OCI-M2 (cell line): ENCODE results near the gene IL22.
"Not testable (repeated sequence)": the region's sequence is repeated elsewhere in the genome, so short reads cannot be mapped to it uniquely, and the experiment has no call there.

Experiments used
- DNase-seq: peaks from one replicate; lab custom pipeline; 2025; ENCODE audit not compliant: unreplicated experiment; lab: John Stamatoyannopoulos, UW

The IL22 gene

DNA sequence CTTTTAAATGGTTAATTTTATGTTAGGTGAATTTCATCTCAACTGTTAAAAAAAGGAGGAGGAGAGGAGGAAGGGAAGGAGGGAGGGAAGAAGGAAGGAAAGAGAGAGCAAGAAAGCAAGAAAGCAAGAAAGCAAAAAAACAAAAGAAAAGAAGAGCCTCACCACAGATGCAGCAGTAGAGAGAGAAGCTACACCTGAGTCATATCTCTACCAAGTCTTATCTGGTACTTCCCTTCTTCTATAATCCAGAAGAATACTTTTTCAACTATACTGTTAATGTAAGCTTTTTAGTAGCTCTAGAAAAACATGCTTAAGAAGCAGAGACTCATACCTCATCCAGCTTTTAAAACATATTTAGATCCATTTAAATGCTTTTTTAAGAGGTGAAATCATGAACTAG is 22.2 kb downstream of the IL22 start:
- no peak for DNase-seq

DNA sequence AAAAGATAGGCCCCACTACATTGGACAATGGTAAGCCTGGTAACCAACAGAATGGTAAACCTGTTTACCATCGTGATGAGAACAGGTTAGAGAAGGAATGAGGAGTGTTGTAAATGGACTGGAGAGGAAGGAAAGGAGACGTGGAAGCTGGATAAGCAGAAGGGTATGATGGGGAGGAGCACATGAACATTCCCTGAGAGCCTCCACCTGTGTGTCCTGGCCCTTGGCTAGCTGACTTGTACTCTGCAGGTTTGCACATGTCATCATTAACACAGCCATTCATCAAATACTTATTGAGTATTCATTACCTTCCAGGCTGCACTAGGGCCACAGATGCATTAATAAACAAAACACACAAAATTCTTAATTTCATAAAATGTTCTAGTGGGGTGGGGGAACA is 23.4 kb downstream of the IL22 start:
- no peak for DNase-seq

DNA sequence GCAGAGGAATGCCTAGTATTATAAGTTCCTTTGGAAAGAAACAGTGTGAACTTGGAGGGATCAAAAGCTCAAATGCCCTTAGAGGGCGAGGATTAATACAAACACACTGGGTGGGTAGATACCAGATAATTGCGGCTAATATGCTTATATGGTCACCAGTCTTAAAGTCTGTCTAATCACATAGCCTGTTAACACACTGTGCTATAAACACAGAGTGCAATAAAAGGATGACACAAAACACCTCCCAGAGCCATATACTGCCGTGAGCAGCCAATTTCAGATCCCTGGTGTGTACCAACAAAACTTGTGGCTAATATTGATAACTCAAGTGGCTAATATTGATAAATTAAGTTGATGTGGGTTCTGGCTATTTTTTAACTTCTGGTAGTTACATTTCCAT is 26.0 kb downstream of the IL22 start:
- DNase-seq, result no peak

DNA sequence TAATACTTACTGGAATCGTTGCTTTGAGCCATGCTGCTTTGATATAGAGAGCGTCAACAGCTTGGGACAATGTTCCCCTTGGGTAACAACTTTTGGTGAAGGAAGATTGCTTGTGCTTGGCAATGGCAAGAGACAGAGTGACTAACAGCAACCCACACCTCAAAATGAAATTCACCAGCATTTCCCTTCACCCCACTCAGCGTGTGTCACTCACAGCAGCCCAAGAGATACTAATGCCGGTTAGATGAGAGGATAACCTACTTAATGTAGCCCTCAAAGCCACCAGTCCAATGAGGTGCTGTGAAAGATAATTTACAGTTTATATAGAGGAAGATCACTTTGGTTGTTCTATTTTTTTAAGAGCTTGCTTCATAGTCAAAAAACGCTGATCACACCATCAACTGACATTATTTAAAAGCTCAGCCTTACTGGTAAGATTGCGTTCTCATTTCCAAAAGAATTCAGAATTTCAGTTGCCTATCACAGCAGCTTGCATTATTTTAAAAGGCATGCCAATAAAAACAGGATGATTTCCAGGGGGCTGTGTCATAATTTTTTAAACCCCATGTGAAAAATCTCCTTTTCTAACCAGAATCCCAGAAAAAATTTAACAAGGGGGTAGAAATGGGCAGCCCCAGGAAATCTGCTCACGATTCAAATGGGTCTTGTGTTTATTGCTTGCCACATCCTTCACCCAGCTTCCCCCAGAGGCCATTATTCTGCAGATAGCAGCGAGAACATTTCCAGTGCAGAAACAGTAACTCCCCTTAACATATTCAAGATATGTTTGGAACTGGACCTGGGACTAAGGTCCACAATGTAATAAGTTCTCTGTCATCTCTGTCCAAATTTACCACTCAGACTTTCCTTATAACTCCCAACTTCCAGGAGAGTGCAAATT is 27.6 kb downstream of the IL22 start, which contains the start of gene IL26:
Gene IL26, minus strand, starts transcription at position 235 of the 901 bp plus-strand sequence. Its CDS starts 54 bp downstream, at position 181.
- no peak for DNase-seq

DNA sequence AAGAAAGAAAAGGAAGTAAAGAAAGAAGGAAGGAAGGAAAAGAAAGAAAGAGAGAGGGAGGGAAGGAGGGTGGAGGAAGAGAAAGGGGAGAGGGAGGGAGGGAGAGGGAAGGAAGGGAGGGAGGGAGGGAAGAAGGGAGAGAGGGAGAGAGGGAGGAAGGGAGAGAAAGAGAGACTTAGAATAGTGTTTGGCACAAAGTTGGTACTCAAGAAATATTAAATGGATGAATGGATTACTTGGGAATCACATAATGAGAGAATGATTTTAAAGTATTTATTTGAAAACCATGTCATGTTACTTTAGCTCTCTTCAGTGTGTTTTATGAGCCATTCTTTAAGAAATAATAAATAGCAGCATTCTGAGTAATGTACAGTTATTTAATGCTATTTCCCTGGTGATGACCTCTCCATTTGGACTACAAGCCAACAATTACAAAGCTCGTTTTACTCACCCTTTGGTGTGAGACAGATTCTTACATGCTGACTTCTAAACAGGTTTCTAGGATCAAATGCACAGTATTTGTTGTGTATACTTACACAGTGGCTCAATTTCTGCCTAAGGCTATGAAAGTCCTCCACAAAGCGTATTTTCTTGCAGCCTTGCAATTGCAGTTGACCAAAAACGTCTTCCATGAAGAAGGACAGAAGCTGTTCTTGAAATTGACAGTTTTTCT is 28.7 kb downstream of the IL22 start:
- no peak for DNase-seq

DNA sequence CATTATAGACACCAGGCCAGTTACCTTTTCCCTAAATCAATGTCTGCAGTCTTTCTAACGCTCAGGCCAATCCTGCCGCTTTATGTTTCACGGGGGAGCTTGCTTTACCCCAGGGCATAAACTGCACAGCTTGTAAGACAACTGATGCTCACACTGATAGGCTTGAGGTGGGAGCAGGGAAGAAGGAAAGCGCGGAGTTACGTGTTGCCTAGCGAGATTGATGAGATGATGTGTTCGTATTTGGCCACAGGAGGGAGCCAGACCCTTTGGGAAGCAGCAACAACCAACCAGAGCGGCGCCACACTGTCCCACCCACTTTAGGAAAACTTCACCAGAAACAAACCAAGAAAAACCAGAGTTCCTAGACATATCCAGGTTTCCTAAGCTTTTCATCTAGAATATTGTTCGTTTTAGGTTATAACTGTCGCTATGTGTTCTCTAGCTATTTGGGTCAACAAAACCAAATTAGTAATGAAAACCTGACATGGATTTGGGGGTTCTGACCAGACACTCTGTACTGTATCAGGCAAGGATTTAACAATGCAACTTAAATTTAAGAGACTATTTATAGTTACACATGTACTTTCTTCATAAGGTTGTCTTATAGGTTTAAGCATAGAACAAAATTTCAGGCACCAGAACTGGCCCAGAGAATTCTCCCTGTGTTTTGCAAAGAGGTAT is 30.2 kb downstream of the IL22 start:
- no peak for DNase-seq

DNA sequence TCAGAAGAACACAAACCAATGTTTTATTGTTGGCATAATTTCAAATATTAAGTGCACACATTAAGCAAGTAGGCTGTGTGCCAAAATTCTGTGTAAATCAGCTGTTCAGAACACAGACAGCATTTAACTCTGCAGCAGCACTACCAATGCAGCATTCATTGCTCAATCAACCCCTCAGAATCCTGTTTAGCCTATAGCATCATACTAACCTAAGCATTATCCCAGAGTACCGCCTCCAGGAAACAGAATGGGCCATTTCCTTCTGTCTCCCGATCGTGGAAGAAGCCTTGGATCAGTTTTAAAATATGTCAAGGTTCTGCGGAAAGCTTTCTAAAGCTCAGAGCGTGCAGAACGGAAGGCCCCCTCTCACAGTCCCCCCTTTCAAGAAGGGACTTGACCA is 31.1 kb downstream of the IL22 start:
- no peak for DNase-seq

DNA sequence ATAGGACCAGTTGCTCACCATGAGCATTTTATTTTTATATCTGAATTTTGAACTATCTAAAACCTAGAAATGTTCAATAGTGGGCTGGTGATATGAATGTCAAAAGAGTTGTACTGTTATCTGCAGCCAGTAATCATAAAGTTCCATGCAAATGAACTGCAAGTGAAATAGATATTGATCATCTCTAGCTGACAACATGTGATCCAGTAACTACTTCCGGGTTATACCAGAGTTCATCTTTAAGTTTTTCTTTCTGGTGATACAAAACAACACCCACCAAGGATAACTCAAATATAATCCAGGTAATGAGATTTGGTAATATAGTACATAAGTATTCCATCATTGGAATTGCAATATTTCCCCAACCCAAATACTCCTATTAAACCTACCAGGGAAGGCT is 31.9 kb downstream of the IL22 start:
- DNase-seq, result no peak

DNA sequence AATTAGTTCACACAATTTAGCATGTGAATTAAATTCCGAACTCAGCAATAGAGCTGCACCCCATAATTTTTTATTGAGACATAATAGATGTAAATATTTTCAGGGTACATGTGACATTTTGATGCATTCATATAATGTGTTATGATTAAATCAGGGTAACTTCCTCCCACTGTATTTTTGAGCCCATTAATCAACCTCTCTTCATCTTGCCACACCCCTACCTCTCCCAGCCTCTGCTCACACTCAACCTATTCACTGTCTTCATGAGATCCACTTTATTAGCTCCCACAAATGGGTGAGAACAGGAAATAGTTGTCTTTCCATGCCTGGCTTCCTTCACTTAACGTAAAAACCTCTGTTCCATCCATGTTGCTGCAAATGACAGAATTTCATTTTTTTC is 42.5 kb downstream of the IL22 start:
- no peak for DNase-seq

DNA sequence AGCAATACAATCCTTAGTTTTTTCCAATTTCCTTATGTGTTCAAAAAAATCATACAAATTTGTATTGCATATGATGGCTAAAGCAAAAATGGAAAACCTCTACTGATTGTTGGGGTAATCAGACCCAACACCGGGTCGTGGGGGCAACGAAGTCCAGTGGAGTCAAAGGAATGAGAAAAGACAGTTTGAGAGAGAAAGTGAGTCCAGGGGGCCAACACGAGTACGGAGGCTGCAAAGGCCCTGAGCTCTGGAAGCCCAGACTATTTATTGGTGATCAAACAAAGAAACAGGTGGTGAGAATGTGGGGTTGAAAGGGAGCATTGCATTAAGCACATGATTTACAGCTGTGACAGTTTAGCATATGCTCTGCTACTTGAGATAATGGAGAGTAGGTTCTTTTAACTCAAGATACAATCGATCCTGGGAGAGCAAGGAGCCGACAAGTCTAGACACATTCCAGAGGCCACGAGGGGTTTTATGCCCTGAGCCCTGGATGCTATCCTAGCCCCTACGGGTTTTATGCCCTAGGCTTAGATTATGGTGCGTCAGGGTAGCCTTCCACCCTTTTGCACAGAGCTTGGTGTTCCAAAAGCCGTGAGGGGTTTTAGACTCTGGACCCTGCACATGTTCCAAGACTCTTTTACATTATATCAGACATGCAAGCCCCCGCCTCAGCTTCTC is 44.2 kb downstream of the IL22 start:
- not testable (repeated sequence) for DNase-seq

DNA sequence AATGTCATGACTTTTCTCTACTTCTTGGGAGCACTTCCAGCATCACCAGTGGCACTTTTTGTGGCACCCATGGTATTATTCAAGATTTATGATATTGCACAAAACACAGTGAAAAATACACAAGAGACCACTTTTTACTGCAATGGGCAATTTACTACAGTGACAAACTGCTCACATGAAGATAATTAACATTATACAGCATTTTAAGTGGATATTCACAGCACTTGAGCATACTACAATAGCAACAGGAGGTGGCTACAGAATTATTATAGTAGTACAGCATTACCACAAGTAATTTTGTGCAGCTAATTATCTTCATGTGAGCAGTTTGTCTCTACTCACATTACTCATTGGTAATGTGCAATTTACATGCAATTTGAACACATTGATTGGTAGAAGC is 46.1 kb downstream of the IL22 start:
- DNase-seq, result no peak

DNA sequence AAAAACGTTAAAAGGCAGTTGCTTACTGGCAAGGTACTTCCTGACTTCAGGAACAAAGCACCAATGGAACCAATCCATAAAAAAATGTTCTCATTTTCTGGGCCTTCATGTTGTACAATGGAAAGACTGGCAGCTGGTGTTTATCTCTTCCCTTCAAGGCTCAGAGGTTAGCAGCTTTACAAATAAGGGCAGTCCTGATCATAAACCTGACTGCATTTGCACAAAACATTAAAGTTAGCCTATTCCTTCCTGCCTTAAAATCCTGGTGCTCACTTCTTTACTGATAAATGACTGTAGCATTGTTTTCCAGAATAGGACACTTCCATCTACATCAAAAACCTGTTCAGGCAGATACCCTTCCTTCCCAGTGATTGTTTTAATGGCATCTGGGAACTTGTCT is 47.0 kb downstream of the IL22 start:
- DNase-seq, result no peak

DNA sequence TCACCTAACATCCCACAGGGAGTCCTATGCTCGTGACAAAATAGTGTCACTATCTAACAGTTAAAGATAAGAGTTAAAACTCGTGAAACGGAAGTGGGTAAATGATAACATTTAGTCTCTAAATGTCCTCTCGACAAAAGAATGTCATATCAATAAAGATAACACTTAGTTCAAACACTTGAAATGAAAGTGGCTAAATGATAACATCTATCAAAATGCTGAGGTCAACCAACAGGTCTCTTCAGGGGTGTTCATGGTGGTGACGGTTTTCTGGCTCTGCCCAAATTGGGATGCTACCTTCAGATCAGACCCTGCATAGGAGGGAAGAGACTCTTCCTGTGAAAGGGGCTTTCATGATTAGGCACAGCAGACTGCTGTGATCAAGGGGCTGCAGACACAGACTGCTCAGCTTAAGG is 49.9 kb downstream of the IL22 start:
- DNase-seq, result no peak

DNA sequence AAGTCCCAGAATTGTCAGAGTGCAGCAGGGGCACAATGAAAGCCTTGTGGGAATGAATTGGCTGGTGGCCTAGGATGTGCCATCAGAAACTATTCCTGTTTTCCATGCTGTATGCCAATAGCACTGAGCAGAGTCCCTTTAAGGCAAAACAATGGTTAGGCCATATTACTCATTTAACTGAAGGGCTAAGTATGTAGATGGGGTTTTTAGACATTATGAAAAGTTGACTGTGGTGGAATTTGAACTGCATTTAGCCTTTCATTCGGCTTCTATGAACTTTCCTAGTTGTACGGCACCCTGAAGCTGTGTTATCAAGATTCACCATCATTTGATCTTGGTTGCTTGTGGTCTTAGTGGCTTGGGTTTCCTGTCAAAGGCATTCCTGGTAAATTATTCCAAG is 52.5 kb downstream of the IL22 start:
- DNase-seq, result no peak

DNA sequence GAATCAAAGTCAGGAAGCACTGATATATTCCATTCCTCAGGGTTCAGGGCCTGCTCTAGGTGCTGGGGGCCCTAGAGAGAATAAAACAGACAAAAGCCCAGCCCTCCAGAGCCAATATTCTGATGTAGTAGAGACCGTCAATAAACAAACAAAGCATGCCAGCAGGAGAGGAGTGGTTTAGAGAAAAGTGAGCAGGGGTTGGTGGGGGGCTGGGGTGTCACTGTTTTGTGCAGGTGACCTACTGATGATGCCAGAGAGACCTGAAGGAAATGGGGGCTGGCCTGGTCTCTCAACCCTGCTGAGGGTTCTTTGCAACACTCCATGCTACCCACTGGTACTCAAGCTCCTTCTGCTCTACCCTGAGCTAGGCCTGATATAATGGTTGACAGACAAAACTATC is 54.3 kb downstream of the IL22 start:
- no peak for DNase-seq

DNA sequence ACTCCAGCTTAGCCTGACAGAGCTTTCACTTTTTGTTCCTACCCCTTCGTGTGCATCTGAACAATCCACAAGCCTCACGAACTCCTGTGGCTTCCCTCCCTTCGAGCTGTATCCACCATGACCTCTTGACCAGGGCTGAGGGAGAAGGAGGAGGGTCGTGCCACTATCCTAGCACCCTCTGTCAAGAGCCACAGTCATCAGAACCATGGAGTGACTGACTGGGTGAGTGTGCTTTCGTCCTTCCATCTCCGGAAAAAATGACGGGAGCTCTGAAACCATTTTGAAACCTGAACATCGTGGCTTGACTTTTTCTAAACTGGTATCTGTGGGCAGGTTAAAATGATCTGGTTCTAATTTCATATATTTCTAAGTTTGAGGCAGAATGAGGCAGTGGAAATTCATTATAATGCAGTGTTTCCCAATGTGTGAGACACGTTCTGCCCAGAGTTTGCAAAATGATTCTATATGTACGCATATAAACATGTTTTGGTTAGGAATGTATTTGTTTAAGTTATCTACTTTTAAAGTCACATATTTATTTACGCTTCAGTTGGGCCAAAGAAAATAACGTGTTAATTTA is 54.8 kb downstream of the IL22 start:
- no peak for DNase-seq
